GM19395 (cell line): ENCODE data around the gene NTS.

Source experiments
- ATAC-seq: cut with Tn5 transposase; IDR thresholded peaks from one replicate; pipeline ENCODE4 v1.9.1; 2021; ENCODE audit warnings: mild to moderate bottlenecking, moderate library complexity; ENCODE audit not compliant: unreplicated experiment

NTS gene

GRCh38 chr12:85920324-85920947 lies 46.3 kb downstream of the NTS start:
- peak; percentile 87 for ATAC-seq

GRCh38 chr12:85923767-85924331 lies 49.8 kb downstream of the NTS start:
- ATAC-seq = peak; percentile 49

GRCh38 chr12:85927166-85927565 lies 53.1 kb downstream of the NTS start:
- ATAC-seq = no peak
